ENCODE data around the gene RBM4. TPM values are rescaled to one million over a fixed set of nuclear protein-coding genes. Genes with fewer than 3 reads are reported as not detected.

The RBM4 gene
- total and polyA plus RNA-seq, 2 experiments from 2014 or later, result 146 to 147 TPM

DNA sequence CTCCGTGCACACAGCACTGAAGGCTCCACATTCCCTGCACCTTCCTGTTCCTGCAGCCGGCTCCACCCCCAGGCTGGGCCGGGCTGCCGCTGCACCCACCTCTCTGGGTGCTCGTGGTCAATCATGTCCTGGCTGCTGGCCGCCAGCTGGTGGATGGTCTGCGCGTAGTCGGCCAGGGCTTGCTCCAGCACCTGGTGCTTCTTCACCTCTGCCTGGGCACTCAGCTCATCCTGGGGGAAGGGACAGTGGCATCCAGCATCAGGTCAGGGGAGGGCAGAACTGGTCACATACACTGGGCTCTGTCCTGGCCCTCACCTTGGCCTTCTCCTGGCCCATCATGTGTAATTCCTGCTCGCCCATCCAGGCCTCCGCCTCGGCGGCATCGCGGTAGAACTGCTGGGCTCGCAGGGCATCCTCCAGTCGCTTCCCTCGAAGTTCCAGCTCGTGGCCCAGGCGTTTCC lies 54.4 kb downstream of the RBM4 start:
- Histone ChIP-seq H3K27me3 (ENCODE audit: insufficient read depth) (no peaks in the 10 kb centered on the region), H3K4me2 (no peak overlapping the region), H3K36me3 (ENCODE audit: insufficient read depth) (no peaks in the 10 kb centered on the region), H4K20me1 (replicated peaks; ENCODE audit: insufficient read depth) (no peaks in the 10 kb centered on the region), H3K79me2 (replicated peaks; ENCODE audit: insufficient read depth) (no peaks in the 10 kb centered on the region), H3F3A (replicated peaks; ENCODE audit: low read depth) (no peaks in the 10 kb centered on the region), H3K9me2 (ENCODE audit: insufficient read depth) (no peaks in the 10 kb centered on the region), H3K4me1 (ENCODE audit: insufficient read depth) (no peaks in the 10 kb centered on the region), H3K27ac (ENCODE audit: low read depth) (no peak overlapping the region), H3K4me3 (no peak overlapping the region), H2AFZ (no peak overlapping the region)
- DNase-seq (ENCODE audit: low spot score) (no peak), ATAC-seq (no peak)
- no peak for TF ChIP-seq EZH2phosphoT487 (IDR thresholded peaks at IDR 0.05; ENCODE audit: unreplicated experiment)
- TF ChIP-seq JUNB (IDR thresholded peaks at IDR 0.05; ENCODE audit: unreplicated experiment), result no peak
- TF ChIP-seq, protein P1, sequence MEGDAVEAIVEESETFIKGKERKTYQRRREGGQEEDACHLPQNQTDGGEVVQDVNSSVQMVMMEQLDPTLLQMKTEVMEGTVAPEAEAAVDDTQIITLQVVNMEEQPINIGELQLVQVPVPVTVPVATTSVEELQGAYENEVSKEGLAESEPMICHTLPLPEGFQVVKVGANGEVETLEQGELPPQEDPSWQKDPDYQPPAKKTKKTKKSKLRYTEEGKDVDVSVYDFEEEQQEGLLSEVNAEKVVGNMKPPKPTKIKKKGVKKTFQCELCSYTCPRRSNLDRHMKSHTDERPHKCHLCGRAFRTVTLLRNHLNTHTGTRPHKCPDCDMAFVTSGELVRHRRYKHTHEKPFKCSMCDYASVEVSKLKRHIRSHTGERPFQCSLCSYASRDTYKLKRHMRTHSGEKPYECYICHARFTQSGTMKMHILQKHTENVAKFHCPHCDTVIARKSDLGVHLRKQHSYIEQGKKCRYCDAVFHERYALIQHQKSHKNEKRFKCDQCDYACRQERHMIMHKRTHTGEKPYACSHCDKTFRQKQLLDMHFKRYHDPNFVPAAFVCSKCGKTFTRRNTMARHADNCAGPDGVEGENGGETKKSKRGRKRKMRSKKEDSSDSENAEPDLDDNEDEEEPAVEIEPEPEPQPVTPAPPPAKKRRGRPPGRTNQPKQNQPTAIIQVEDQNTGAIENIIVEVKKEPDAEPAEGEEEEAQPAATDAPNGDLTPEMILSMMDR (conservative IDR thresholded peaks at IDR 0.05; ENCODE audit: low read depth in 2 of 2), result no peak
- TF ChIP-seq NANOG (IDR thresholded peaks at IDR 0.05; ENCODE audit: borderline replicate concordance), result no peak
- TF ChIP-seq POLR2AphosphoS5 (IDR thresholded peaks at IDR 0.05; ENCODE audit: low read depth), result no peak
- TF ChIP-seq ZNF331 (CRISPR knock-in tag; IDR thresholded peaks at IDR 0.05; ENCODE audit: low read depth), result no peak
- TF ChIP-seq ZNF114 (CRISPR knock-in tag; IDR thresholded peaks at IDR 0.05), result no peak
- Mint-ChIP-seq H3K27me3 (ENCODE audit: insufficient read depth, low read depth, poor library complexity) (peaks cover 11% of the 10 kb centered on the region), H3K4me3 (no peak overlapping the region), H3K9me3 (no peaks in the 10 kb centered on the region), H3K4me1 (no peaks in the 10 kb centered on the region; the same call in 1 of the 3 replicates), H3K36me3 (ENCODE audit: low read depth) (peaks cover 48% of the 10 kb centered on the region), H3K27ac (no peak overlapping the region)

DNA sequence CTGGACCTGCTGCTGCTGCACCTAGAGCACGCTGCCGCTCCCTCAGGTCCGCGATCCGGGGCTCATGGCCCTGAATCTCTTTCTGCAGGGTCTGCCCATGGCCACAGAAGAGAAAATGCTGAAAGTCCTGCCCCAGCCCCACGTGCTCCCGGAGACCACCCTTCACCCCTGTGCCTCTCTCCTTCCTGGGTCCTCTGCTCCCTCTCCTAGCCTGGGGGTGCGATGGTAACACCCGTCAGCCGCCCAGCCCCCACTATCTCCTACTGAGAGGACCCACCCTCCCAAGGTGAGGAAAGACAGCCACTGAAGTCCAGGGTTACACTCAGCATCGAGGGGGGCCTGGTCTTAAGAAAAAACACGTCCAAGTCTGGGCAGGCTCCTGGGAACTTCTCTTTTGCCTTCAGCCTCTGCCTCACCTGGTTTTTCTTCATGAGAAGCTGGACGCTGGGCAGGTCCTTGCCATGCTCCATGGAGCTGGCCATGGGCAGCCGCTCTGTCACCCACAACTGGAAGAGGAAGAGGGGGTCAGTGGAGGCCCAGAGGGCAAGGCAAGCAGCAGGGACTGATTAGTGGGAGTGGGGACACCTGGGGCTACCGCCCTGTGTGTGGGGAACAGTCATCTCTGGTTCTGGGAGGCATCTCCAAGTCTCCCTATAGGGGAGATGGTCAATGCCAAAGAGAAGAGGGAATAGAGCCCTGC lies 55.0 kb downstream of the RBM4 start:
- no peaks in the 10 kb centered on the region for H3F3A ChIP-seq (replicated peaks; ENCODE audit: low read depth)
- no peaks in the 10 kb centered on the region for H3K36me3 ChIP-seq (ENCODE audit: insufficient read depth)
- Mint-ChIP-seq H3K36me3 (ENCODE audit: low read depth) (peaks cover 48% of the 10 kb centered on the region), H3K4me1 (no peaks in the 10 kb centered on the region; the same call in 1 of the 3 replicates), H3K9me3 (no peaks in the 10 kb centered on the region), H3K27me3 (ENCODE audit: insufficient read depth, low read depth, poor library complexity) (peaks cover 10% of the 10 kb centered on the region), H3K4me3 (no peak overlapping the region), H3K27ac (no peak overlapping the region)
- H3K4me2 ChIP-seq, result no peak overlapping the region
- no peaks in the 10 kb centered on the region for H3K79me2 ChIP-seq (replicated peaks; ENCODE audit: insufficient read depth)
- no peak overlapping the region for H2AFZ ChIP-seq
- no peaks in the 10 kb centered on the region for H3K4me1 ChIP-seq (ENCODE audit: insufficient read depth)
- H3K9me2 ChIP-seq (ENCODE audit: insufficient read depth), result no peaks in the 10 kb centered on the region
- ATAC-seq (no peak), DNase-seq (ENCODE audit: low spot score) (no peak)
- no peak overlapping the region for H3K4me3 ChIP-seq
- H4K20me1 ChIP-seq (replicated peaks; ENCODE audit: insufficient read depth), result no peaks in the 10 kb centered on the region
- H3K27ac ChIP-seq (ENCODE audit: low read depth), result no peak overlapping the region
- H3K27me3 ChIP-seq (ENCODE audit: insufficient read depth), result no peaks in the 10 kb centered on the region
- TF ChIP-seq, protein P1 (conservative IDR thresholded peaks at IDR 0.05; ENCODE audit: low read depth in 2 of 2), result no peak
- no peak for TF ChIP-seq JUNB (IDR thresholded peaks at IDR 0.05; ENCODE audit: unreplicated experiment)
- no peak for TF ChIP-seq EZH2phosphoT487 (IDR thresholded peaks at IDR 0.05; ENCODE audit: unreplicated experiment)
- TF ChIP-seq STAT1 (IDR thresholded peaks at IDR 0.05; ENCODE audit: unreplicated experiment), result no peak
- no peak for TF ChIP-seq ZNF331 (CRISPR knock-in tag; IDR thresholded peaks at IDR 0.05; ENCODE audit: low read depth)
- TF ChIP-seq, protein P2, sequence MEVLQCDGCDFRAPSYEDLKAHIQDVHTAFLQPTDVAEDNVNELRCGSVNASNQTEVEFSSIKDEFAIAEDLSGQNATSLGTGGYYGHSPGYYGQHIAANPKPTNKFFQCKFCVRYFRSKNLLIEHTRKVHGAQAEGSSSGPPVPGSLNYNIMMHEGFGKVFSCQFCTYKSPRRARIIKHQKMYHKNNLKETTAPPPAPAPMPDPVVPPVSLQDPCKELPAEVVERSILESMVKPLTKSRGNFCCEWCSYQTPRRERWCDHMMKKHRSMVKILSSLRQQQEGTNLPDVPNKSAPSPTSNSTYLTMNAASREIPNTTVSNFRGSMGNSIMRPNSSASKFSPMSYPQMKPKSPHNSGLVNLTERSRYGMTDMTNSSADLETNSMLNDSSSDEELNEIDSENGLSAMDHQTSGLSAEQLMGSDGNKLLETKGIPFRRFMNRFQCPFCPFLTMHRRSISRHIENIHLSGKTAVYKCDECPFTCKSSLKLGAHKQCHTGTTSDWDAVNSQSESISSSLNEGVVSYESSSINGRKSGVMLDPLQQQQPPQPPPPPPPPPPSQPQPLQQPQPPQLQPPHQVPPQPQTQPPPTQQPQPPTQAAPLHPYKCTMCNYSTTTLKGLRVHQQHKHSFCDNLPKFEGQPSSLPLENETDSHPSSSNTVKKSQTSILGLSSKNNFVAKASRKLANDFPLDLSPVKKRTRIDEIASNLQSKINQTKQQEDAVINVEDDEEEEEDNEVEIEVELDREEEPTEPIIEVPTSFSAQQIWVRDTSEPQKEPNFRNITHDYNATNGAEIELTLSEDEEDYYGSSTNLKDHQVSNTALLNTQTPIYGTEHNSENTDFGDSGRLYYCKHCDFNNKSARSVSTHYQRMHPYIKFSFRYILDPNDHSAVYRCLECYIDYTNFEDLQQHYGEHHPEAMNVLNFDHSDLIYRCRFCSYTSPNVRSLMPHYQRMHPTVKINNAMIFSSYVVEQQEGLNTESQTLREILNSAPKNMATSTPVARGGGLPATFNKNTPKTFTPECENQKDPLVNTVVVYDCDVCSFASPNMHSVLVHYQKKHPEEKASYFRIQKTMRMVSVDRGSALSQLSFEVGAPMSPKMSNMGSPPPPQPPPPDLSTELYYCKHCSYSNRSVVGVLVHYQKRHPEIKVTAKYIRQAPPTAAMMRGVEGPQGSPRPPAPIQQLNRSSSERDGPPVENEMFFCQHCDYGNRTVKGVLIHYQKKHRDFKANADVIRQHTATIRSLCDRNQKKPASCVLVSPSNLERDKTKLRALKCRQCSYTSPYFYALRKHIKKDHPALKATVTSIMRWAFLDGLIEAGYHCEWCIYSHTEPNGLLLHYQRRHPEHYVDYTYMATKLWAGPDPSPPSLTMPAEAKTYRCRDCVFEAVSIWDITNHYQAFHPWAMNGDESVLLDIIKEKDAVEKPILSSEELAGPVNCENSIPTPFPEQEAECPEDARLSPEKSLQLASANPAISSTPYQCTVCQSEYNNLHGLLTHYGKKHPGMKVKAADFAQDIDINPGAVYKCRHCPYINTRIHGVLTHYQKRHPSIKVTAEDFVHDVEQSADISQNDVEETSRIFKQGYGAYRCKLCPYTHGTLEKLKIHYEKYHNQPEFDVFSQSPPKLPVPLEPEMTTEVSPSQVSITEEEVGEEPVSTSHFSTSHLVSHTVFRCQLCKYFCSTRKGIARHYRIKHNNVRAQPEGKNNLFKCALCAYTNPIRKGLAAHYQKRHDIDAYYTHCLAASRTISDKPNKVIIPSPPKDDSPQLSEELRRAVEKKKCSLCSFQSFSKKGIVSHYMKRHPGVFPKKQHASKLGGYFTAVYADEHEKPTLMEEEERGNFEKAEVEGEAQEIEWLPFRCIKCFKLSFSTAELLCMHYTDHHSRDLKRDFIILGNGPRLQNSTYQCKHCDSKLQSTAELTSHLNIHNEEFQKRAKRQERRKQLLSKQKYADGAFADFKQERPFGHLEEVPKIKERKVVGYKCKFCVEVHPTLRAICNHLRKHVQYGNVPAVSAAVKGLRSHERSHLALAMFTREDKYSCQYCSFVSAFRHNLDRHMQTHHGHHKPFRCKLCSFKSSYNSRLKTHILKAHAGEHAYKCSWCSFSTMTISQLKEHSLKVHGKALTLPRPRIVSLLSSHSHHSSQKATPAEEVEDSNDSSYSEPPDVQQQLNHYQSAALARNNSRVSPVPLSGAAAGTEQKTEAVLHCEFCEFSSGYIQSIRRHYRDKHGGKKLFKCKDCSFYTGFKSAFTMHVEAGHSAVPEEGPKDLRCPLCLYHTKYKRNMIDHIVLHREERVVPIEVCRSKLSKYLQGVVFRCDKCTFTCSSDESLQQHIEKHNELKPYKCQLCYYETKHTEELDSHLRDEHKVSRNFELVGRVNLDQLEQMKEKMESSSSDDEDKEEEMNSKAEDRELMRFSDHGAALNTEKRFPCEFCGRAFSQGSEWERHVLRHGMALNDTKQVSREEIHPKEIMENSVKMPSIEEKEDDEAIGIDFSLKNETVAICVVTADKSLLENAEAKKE (CRISPR knock-in tag; IDR thresholded peaks at IDR 0.05), result no peak

Data from GM23338 (cell line).